ENCODE data around the gene BANF1. TPM values are rescaled to one million over a fixed set of nuclear protein-coding genes. Genes with fewer than 3 reads are reported as not detected.

BANF1 gene
- total and polyA plus RNA-seq, 2 of the 13 experiments (the other 11 are each of a cell fraction or from before 2014, with no cell fraction given) = 40.5 to 86.5 TPM

DNA sequence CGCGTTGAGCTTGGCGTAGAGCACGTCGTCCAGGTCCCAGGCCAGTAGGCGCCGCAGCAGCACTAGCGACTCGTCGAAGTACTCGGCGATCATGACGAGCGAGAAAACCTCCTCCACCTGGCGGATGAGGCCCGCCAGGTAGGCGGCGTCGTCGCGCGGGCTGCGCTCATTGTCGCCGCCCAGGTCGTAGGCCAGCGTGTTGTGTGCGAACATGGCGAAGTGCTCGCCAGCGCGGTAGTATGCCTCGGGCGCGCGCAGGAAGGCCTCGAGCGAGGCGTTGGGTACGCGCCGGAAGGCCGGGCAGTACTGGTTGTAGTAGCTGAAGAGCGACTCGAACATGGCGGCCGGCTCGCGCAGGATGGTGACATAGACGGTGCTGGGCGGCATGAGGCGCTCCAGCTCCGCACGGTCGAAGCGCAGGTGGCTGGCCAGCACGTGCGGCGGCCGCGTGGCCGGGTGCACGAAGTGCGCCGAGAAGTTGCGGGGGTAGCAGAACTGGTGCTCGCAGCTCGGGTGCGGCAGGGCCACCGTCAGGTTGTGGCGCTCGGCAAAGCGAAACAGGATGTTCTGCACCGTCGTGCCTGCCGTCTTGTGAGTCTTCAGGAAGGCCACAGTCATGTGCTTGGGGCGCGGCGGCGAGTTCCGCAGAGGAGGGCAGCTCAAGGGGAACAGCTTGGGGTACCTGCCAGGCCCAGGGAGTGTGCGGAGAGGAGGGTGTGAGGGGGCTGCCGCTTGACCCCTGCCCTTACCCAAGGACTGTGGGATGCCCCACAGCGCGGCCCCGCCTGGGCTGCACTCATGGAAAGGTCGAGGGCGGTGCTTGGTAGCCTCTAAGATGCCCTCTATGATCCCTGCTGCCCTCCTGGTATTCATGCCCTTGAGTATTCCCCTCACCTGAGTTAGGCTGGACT, 40.9 kb downstream of the BANF1 start:
- in situ Hi-C loops (cut with HindIII; ENCODE audit: extremely low pct_ligation_motif_present, low pct_unique_long_range_greater_than_20kb) = no loop called here
- Histone ChIP-seq H3K4me3 (replicated peaks in 1 of 3; ENCODE audit: insufficient read depth in 1 of 3, low read depth in 2 of 3, low read length in 3 of 3) (no peak overlapping the region), H3K27ac (ENCODE audit: extremely low read length, insufficient read depth, low read length) (no peak overlapping the region), H2AFZ (ENCODE audit: low read length) (no peak overlapping the region), H3K4me1 (ENCODE audit: insufficient read depth, low read length) (peaks cover 30% of the 10 kb centered on the region), H3K9ac (ENCODE audit: insufficient read depth, low read depth, low read length) (no peak overlapping the region), H3K27me3 (ENCODE audit: control insufficient read depth in 1 of 2, insufficient read depth in 2 of 2, low read length in 2 of 2) (peaks cover 6 to 37% of the 10 kb centered on the region in 2 experiments; a peak in 4 of 5 replicates), H4K20me1 (ENCODE audit: insufficient read depth, low read length) (no peaks in the 10 kb centered on the region), H3K36me3 (replicated peaks in 1 of 2; ENCODE audit: control insufficient read depth in 1 of 2, insufficient read depth in 2 of 2, low read length in 2 of 2) (no peaks in the 10 kb centered on the region), H3K4me2 (ENCODE audit: low read depth, low read length) (no peak overlapping the region), H3K9me3 (ENCODE audit: low read length) (no peaks in the 10 kb centered on the region), H3K79me2 (ENCODE audit: insufficient read depth, low read length) (no peaks in the 10 kb centered on the region)
- DNase-seq (ENCODE audit: low spot score) = no peak
- ChIA-PET CTCF (ENCODE audit: low intra/inter-chr PET ratio, low total read pairs) (no interaction called here), POLR2A (no interaction called here)
- no peak for FAIRE-seq
- intact Hi-C loops (cut with micrococcal nuclease; ENCODE audit: unreplicated experiment) = no loop called here
- no TSS peak for BruUV-seq (replicated peaks)
- no peak for ATAC-seq
- 89% methylated on average over 83 of the region's 88 CpGs for WGBS (ENCODE audit: low lambda C conversion rate)
- TF ChIP-seq KDM5B (CRISPR knock-in tag; IDR thresholded peaks at IDR 0.05; ENCODE audit: borderline replicate concordance) (no peak), EHMT2 (IDR thresholded peaks at IDR 0.05; ENCODE audit: borderline replicate concordance, low read depth, low read length) (no peak), AHR (CRISPR knock-in tag; IDR thresholded peaks at IDR 0.05) (no peak), ZBTB1 (CRISPR knock-in tag; IDR thresholded peaks at IDR 0.05; ENCODE audit: borderline replicate concordance) (no peak), HOXA9 (CRISPR knock-in tag; IDR thresholded peaks at IDR 0.05; ENCODE audit: borderline replicate concordance) (no peak), IRX3 (CRISPR knock-in tag; IDR thresholded peaks at IDR 0.05; ENCODE audit: borderline replicate concordance, low read depth) (no peak), ZNF33A (CRISPR knock-in tag; IDR thresholded peaks at IDR 0.05; ENCODE audit: borderline replicate concordance) (no peak), HDAC2 (CRISPR knock-in tag; IDR thresholded peaks at IDR 0.05) (no peak)
- TF ChIP-seq, protein P1, sequence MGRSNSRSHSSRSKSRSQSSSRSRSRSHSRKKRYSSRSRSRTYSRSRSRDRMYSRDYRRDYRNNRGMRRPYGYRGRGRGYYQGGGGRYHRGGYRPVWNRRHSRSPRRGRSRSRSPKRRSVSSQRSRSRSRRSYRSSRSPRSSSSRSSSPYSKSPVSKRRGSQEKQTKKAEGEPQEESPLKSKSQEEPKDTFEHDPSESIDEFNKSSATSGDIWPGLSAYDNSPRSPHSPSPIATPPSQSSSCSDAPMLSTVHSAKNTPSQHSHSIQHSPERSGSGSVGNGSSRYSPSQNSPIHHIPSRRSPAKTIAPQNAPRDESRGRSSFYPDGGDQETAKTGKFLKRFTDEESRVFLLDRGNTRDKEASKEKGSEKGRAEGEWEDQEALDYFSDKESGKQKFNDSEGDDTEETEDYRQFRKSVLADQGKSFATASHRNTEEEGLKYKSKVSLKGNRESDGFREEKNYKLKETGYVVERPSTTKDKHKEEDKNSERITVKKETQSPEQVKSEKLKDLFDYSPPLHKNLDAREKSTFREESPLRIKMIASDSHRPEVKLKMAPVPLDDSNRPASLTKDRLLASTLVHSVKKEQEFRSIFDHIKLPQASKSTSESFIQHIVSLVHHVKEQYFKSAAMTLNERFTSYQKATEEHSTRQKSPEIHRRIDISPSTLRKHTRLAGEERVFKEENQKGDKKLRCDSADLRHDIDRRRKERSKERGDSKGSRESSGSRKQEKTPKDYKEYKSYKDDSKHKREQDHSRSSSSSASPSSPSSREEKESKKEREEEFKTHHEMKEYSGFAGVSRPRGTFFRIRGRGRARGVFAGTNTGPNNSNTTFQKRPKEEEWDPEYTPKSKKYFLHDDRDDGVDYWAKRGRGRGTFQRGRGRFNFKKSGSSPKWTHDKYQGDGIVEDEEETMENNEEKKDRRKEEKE (IDR thresholded peaks at IDR 0.05) = no peak
- TF ChIP-seq, protein P2, sequence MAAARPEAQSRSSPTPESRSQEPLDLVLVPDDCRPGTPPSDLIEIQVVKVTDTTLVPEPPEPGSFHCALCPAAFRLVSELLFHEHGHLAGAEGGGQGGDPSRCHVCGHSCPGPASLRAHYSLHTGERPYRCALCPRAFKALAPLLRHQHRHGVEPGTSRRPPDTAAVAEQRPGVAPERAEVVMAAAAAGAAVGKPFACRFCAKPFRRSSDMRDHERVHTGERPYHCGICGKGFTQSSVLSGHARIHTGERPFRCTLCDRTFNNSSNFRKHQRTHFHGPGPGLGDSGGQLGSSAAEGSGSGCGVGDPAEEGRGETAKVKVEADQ (CRISPR knock-in tag; IDR thresholded peaks at IDR 0.05; ENCODE audit: borderline replicate concordance) = no peak
- TF ChIP-seq, protein P3, sequence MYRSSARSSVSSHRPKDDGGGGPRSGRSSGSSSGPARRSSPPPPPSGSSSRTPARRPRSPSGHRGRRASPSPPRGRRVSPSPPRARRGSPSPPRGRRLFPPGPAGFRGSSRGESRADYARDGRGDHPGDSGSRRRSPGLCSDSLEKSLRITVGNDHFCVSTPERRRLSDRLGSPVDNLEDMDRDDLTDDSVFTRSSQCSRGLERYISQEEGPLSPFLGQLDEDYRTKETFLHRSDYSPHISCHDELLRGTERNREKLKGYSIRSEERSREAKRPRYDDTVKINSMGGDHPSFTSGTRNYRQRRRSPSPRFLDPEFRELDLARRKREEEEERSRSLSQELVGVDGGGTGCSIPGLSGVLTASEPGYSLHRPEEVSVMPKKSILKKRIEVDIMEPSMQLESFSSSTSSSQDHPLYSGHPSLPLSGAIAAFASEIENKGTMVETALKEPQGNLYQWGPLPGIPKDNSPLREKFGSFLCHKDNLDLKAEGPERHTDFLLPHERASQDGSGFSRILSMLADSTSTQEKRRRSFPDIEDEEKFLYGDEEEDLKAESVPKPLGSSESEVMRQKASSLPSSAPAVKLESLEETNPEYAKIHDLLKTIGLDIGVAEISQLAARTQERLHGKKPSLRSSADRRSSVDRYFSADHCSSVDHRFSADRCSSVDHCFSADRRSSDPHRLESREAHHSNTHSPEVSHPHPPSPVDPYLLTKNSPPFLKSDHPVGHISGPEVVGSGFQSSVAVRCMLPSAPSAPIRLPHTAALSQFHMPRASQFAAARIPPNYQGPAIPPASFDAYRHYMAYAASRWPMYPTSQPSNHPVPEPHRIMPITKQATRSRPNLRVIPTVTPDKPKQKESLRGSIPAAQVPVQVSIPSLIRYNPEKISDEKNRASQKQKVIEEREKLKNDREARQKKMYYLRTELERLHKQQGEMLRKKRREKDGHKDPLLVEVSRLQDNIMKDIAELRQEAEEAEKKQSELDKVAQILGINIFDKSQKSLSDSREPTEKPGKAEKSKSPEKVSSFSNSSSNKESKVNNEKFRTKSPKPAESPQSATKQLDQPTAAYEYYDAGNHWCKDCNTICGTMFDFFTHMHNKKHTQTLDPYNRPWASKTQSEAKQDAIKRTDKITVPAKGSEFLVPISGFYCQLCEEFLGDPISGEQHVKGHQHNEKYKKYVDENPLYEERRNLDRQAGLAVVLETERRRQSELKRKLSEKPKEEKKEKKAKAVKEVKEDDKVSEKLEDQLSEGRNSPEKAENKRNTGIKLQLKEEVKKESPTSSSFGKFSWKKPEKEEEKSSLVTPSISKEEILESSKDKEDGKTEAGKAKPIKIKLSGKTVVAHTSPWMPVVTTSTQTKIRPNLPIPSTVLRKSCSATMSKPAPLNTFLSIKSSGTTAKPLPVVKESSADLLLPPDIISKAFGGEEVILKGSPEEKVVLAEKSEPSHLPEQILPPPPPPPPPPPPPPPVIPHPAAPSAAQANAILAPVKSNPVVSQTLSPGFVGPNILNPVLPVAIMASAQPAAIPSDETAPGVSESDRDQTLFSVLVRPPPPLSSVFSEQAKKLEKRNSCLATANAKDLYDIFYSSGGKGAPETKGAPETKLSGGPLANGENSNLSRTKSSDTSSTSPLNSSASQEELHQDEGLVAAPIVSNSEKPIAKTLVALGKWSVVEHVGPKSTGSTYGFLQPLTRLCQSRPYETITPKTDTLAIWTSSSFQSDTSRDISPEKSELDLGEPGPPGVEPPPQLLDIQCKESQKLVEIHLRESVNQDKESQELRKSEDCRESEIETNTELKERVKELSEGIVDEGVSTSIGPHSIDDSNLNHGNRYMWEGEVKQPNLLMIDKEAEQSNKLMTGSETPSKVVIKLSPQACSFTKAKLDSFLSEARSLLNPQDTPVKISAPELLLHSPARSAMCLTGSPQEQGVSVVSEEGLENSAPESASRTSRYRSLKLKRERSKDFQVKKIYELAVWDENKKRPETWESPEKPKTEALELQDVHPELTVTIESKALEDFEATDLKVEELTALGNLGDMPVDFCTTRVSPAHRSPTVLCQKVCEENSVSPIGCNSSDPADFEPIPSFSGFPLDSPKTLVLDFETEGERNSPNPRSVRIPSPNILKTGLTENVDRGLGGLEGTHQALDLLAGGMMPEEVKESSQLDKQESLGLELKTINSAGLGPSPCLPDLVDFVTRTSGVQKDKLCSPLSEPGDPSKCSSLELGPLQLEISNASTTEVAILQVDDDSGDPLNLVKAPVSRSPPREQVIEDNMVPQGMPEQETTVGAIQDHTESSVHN (CRISPR knock-in tag; IDR thresholded peaks at IDR 0.05) = no peak

Measured in HepG2 (cell line).